Measurements from ENCODE around the gene CDH2. TPM values are rescaled to one million over a fixed set of nuclear protein-coding genes. Genes with fewer than 3 reads are reported as not detected.

The CDH2 gene
- total and polyA plus RNA-seq, 2 donors (not counting 1 experiment from before 2014, with no cell fraction given): 2.0 to 15.3 TPM

DNA sequence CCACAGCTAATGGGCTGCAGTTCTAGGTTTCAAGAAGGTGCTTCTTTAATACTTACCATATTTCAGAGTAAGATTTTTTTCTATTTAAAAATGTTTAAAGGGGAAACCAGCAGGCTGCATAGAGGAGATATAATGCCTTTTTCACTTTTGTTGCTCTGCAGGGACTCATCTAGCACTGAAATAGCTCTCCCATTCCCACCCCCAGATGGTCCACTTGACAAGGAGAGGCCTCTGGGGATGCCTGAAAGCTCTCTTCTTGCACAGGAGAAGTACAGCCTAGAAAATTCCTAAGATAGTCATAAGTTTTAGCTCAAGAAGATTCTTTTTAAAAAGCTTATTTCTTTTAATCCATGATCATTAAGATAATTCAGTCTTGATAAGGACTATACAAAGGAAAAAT lies 126.4 kb downstream of the CDH2 start:
- no peaks in the 10 kb centered on the region for H3K79me2 ChIP-seq (ENCODE audit: control insufficient read depth, insufficient read depth, low read length)

DNA sequence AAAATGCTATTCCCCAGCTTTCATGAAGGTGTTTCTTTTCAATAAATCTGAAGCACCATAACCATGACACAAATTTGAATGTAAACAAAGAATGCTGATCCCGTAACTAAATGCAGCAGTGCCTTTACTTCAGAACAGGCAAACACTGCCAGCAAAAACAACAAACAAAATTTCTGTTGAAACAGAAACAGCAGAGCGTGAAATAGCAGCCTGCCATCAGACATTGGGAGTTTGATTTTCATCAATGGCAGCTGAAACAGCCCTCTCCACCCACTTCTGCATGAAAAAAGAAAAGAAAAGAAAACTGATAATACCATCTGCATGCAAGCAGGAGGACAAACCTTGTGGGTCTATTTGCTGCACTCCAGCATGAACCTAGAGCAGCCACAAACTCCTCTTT lies 128.3 kb downstream of the CDH2 start:
- DNase-seq (ENCODE audit: low read depth in 2 of 2): no peak
- H3K4me1 ChIP-seq (ENCODE audit: control insufficient read depth, extremely low read depth, insufficient read depth, low read length): no peaks in the 10 kb centered on the region
- no peak for TF ChIP-seq EZH2 (IDR thresholded peaks at IDR 0.05; ENCODE audit: low read length, missing control alignments)
- TF ChIP-seq, protein P1, sequence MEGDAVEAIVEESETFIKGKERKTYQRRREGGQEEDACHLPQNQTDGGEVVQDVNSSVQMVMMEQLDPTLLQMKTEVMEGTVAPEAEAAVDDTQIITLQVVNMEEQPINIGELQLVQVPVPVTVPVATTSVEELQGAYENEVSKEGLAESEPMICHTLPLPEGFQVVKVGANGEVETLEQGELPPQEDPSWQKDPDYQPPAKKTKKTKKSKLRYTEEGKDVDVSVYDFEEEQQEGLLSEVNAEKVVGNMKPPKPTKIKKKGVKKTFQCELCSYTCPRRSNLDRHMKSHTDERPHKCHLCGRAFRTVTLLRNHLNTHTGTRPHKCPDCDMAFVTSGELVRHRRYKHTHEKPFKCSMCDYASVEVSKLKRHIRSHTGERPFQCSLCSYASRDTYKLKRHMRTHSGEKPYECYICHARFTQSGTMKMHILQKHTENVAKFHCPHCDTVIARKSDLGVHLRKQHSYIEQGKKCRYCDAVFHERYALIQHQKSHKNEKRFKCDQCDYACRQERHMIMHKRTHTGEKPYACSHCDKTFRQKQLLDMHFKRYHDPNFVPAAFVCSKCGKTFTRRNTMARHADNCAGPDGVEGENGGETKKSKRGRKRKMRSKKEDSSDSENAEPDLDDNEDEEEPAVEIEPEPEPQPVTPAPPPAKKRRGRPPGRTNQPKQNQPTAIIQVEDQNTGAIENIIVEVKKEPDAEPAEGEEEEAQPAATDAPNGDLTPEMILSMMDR (conservative IDR thresholded peaks at IDR 0.05 in 1 of 2, IDR thresholded peaks at IDR 0.05 in 1 of 2; ENCODE audit: low read depth in 1 of 2, low read length in 2 of 2): no peak
- H3K4me2 ChIP-seq (ENCODE audit: extremely low read depth, insufficient read depth, low read length): no peak overlapping the region
- no peak overlapping the region for H2AFZ ChIP-seq (ENCODE audit: low read length)
- no peak overlapping the region for H3K4me3 ChIP-seq (replicated peaks in 1 of 4; ENCODE audit: control extremely low read depth in 1 of 4, insufficient read depth in 1 of 4, low read depth in 3 of 4, low read length in 4 of 4)
- no peaks in the 10 kb centered on the region for H3K9me3 ChIP-seq (ENCODE audit: control insufficient read depth, insufficient read depth, low read depth, low read length)
- no peak overlapping the region for H3K9ac ChIP-seq (ENCODE audit: insufficient read depth, low read length)
- H3K27ac ChIP-seq (ENCODE audit: insufficient read depth, low read length): no peak overlapping the region
- H3K79me2 ChIP-seq (ENCODE audit: control insufficient read depth, insufficient read depth, low read length): no peaks in the 10 kb centered on the region
- no peaks in the 10 kb centered on the region for H3K27me3 ChIP-seq (ENCODE audit: control insufficient read depth, insufficient read depth, low read length)
- no peaks in the 10 kb centered on the region for H4K20me1 ChIP-seq (ENCODE audit: control insufficient read depth, extremely low read depth, insufficient read depth, low read length)
- no peaks in the 10 kb centered on the region for H3K36me3 ChIP-seq (ENCODE audit: control insufficient read depth, insufficient read depth, low read length)

More for the DNA sequence above, 126.4 kb downstream of the CDH2 start:
- no peaks in the 10 kb centered on the region for H3K27me3 ChIP-seq (ENCODE audit: control insufficient read depth, insufficient read depth, low read length)
- no peak overlapping the region for H2AFZ ChIP-seq (ENCODE audit: low read length)
- no peaks in the 10 kb centered on the region for H3K9me3 ChIP-seq (ENCODE audit: control insufficient read depth, insufficient read depth, low read depth, low read length)
- no peaks in the 10 kb centered on the region for H4K20me1 ChIP-seq (ENCODE audit: control insufficient read depth, extremely low read depth, insufficient read depth, low read length)
- H3K36me3 ChIP-seq (ENCODE audit: control insufficient read depth, insufficient read depth, low read length): no peaks in the 10 kb centered on the region
- no peak for TF ChIP-seq EZH2 (IDR thresholded peaks at IDR 0.05; ENCODE audit: low read length, missing control alignments)
- no peak overlapping the region for H3K9ac ChIP-seq (ENCODE audit: insufficient read depth, low read length)
- no peaks in the 10 kb centered on the region for H3K4me1 ChIP-seq (ENCODE audit: control insufficient read depth, extremely low read depth, insufficient read depth, low read length)
- no peak overlapping the region for H3K4me2 ChIP-seq (ENCODE audit: extremely low read depth, insufficient read depth, low read length)
- no peak for DNase-seq (ENCODE audit: low read depth in 2 of 2)
- H3K4me3 ChIP-seq (replicated peaks in 1 of 4; ENCODE audit: control extremely low read depth in 1 of 4, insufficient read depth in 1 of 4, low read depth in 3 of 4, low read length in 4 of 4): no peak overlapping the region
- no peak overlapping the region for H3K27ac ChIP-seq (ENCODE audit: insufficient read depth, low read length)

DNA sequence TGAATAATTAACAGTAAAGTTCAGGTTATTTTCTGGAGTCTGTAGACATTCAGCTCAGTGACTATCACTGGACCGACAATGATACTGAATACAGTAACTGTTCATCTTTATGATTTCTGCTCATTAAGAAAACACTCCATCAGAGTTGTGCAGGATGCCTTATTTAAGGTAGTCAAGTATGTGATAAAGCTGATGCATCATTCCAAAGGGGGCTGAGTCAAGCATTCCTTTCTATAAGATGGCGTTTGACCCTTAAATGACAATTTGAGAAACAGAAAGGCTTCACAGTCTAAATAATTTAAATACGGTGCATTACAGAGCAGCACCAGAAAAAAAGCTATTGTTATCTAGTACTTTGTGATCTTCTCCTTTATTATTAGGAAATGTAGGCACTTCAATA lies 131.1 kb downstream of the CDH2 start:
- peak in 1 of 2 donors; percentile 75 for DNase-seq (ENCODE audit: low read depth in 2 of 2)
- Histone ChIP-seq H2AFZ (ENCODE audit: low read length) (no peak overlapping the region), H3K9ac (ENCODE audit: insufficient read depth, low read length) (no peak overlapping the region), H3K4me1 (ENCODE audit: control insufficient read depth, extremely low read depth, insufficient read depth, low read length) (no peaks in the 10 kb centered on the region), H3K36me3 (ENCODE audit: control insufficient read depth, insufficient read depth, low read length) (no peaks in the 10 kb centered on the region), H3K4me3 (replicated peaks in 1 of 4; ENCODE audit: control extremely low read depth in 1 of 4, insufficient read depth in 1 of 4, low read depth in 3 of 4, low read length in 4 of 4) (no peak overlapping the region), H3K27me3 (ENCODE audit: control insufficient read depth, insufficient read depth, low read length) (no peaks in the 10 kb centered on the region), H3K27ac (ENCODE audit: insufficient read depth, low read length) (no peak overlapping the region), H4K20me1 (ENCODE audit: control insufficient read depth, extremely low read depth, insufficient read depth, low read length) (no peaks in the 10 kb centered on the region), H3K79me2 (ENCODE audit: control insufficient read depth, insufficient read depth, low read length) (no peaks in the 10 kb centered on the region), H3K9me3 (ENCODE audit: control insufficient read depth, insufficient read depth, low read depth, low read length) (no peaks in the 10 kb centered on the region), H3K4me2 (ENCODE audit: extremely low read depth, insufficient read depth, low read length) (no peak overlapping the region)
- TF ChIP-seq EZH2 (IDR thresholded peaks at IDR 0.05; ENCODE audit: low read length, missing control alignments): no peak
- TF ChIP-seq, protein P1 (conservative IDR thresholded peaks at IDR 0.05 in 1 of 2, IDR thresholded peaks at IDR 0.05 in 1 of 2; ENCODE audit: low read depth in 1 of 2, low read length in 2 of 2): no peak
